ENCODE data around the gene CRYBA4.

Gene CRYBA4

GRCh38 chr22:26648528-26649388, 27.0 kb downstream of the CRYBA4 start:
- Mint-ChIP-seq H3K36me3 (ENCODE audit: low read depth) (no peaks in the 10 kb centered on the region), H3K27ac (peak overlapping the region; percentile 50), H3K4me3 (no peak overlapping the region), H3K27me3 (peaks cover 9% of the 10 kb centered on the region), H3K4me1 (ENCODE audit: low read depth) (peaks cover 38% of the 10 kb centered on the region), H3K9me3 (no peaks in the 10 kb centered on the region)
- intact Hi-C loops (cut with micrococcal nuclease): no loop called here

DNA sequence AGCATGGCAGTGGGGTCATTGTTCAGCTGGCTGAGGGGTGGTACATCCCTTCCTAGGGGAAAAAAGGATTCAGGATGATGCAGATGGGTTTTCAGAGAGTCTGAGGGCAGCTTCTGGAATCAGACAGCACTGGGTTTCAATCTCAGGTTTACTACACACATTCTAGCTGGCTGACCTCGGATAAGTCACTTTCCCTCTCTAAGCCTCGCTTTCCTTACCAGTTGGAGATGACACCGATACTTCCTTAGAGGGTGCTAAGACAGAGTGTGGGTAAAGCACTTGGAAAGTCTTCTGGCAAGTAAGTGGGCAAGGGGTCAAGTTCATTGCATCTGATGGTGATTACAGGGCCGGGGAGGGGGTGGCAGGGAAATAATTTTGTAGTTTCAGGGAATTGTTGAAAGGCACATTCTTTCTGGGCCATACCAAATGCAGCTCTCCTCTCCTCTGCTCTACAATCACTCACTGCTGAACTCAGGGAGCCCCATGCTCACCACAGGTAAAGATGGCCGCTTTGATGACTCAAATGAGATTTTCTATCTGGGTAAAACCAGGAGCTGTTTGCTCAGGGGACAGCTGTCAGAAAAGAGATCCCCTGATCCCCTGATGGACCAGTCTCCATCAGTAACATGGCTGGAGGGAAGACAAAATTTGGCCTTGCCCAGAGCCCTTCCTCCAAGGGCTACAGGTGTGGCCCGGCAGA, 29.1 kb downstream of the CRYBA4 start:
- H3K9me3 Mint-ChIP-seq: no peaks in the 10 kb centered on the region
- H3K27me3 Mint-ChIP-seq: peaks cover 11% of the 10 kb centered on the region
- intact Hi-C loops (cut with micrococcal nuclease): no loop called here
- H3K4me3 Mint-ChIP-seq: no peak overlapping the region
- no peak overlapping the region for H3K27ac Mint-ChIP-seq
- no peaks in the 10 kb centered on the region for H3K36me3 Mint-ChIP-seq (ENCODE audit: low read depth)
- peaks cover 32% of the 10 kb centered on the region for H3K4me1 Mint-ChIP-seq (ENCODE audit: low read depth)

DNA sequence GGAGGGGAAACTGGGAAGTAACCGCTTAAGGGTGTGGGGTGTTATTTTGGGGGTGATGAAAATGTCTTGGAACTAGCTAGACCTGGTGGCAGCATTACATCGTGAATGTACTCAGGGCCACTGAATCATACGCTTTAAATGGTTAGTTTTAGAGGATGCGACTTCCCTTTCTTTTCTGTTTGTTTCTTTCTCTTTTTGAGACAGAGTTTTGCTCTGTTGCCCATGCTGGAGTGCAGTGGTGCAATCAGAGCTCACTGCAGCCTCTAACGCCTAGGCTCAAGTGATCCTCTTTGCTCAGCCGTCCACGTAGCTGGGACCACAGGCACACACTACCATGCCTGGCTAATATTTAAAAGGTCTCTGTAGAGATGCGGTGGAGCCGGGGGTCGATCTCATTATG, 30.1 kb downstream of the CRYBA4 start:
- Mint-ChIP-seq H3K27ac (no peak overlapping the region), H3K9me3 (no peaks in the 10 kb centered on the region), H3K4me1 (ENCODE audit: low read depth) (peaks cover 33% of the 10 kb centered on the region), H3K36me3 (ENCODE audit: low read depth) (no peaks in the 10 kb centered on the region), H3K4me3 (no peak overlapping the region), H3K27me3 (peaks cover 16% of the 10 kb centered on the region)
- intact Hi-C loops (cut with micrococcal nuclease): no loop called here

DNA sequence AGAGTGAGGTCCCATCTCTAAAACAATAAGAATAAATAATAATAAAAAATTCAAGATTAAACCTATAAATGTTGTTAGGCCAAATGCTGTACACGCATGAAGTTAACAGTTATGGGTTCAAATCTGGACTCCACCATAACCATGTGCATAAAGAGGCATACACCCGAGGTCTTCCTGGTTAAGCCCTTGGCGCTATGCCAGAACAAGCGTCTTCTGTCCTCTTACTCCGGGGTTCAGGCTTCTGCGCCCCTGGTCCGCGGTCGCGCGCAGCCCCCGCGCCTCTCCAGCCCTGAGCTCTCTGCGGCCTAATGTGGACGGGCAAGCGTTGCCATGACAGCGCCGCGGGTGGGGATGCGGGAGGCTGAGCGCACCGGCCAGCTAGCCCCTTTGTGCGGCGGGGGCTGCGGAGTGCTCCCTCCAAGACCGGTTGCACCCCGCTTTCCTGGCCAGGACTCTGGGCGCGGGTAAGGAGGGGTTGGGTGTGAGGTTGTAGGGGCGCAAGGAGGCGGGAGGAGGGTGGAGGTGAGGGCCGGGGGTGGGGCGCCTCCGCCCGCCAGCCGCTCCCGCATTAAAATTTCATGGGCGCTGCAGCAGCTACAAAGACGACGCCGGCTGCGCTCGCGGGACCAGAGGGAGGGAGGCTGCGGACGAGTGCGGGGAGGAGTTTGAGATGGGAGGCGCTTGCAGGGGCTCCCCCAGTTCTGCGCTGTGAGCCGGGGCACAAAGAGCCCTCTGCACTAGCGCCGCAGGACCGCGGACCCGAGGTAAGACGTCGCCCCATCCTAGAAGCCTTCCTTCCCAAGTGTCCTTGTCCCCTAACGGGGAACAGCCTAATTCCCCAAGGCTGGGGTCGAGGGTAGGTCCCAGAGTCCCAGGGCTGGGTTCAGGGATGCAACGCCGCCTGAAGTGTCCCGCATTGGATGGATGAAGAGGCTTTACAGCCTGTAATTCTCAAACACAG, 35.4 kb downstream of the CRYBA4 start, which contains the start of gene MIAT:
MIAT (plus strand) TSS at position 698 of the 961 bp plus-strand sequence.
- Mint-ChIP-seq H3K4me1 (ENCODE audit: low read depth) (peaks cover 35% of the 10 kb centered on the region), H3K36me3 (ENCODE audit: low read depth) (no peaks in the 10 kb centered on the region), H3K4me3 (peak within 1 kb of the TSS; percentile 70), H3K27ac (peak within 1 kb of the TSS; percentile 17), H3K9me3 (no peaks in the 10 kb centered on the region), H3K27me3 (peaks cover 40% of the 10 kb centered on the region)
- intact Hi-C loops (cut with micrococcal nuclease): no loop called here

- intact Hi-C loops (cut with micrococcal nuclease): no loop called here
Observed at GRCh38 chr22:26658161-26658560, 36.4 kb downstream of the CRYBA4 start.

GRCh38 chr22:26658671-26659478, 37.1 kb downstream of the CRYBA4 start:
- Mint-ChIP-seq H3K27ac (peak overlapping the region; percentile 17), H3K9me3 (no peaks in the 10 kb centered on the region), H3K4me1 (ENCODE audit: low read depth) (peaks cover 35% of the 10 kb centered on the region), H3K36me3 (ENCODE audit: low read depth) (no peaks in the 10 kb centered on the region), H3K4me3 (peak overlapping the region; percentile 70), H3K27me3 (peaks cover 41% of the 10 kb centered on the region)
- intact Hi-C loops (cut with micrococcal nuclease): no loop called here

More at GRCh38 chr22:26658161-26658560, 36.4 kb downstream of the CRYBA4 start:
- Mint-ChIP-seq H3K27me3 (peaks cover 44% of the 10 kb centered on the region), H3K9me3 (no peaks in the 10 kb centered on the region), H3K4me1 (ENCODE audit: low read depth) (peaks cover 35% of the 10 kb centered on the region), H3K27ac (peak overlapping the region; percentile 17), H3K4me3 (peak overlapping the region; percentile 70), H3K36me3 (ENCODE audit: low read depth) (no peaks in the 10 kb centered on the region)

DNA sequence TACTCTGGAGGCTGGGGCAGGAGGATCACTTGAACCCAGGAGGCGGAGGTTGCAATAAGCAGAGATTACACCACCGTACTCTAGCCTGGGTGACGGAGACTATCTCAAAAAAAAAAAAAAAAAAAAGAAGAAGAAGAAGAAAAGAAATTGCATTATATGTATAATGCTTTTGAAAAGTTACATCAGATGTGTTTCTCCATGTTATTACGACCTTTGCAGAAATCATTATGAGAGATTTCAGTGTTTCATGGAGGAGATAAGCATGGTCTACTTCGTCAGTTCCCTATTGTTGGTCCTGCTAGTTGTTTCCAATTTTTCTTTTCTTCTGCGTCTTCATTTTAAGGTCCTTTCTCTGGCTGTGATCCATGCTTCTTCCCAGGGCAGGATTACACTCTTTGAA, 38.6 kb downstream of the CRYBA4 start:
- no peaks in the 10 kb centered on the region for H3K9me3 Mint-ChIP-seq
- H3K4me1 Mint-ChIP-seq (ENCODE audit: low read depth): peaks cover 40% of the 10 kb centered on the region
- H3K27ac Mint-ChIP-seq: no peak overlapping the region
- no peak overlapping the region for H3K4me3 Mint-ChIP-seq
- intact Hi-C loops (cut with micrococcal nuclease): no loop called here
- no peaks in the 10 kb centered on the region for H3K36me3 Mint-ChIP-seq (ENCODE audit: low read depth)
- H3K27me3 Mint-ChIP-seq: peaks cover 40% of the 10 kb centered on the region

DNA sequence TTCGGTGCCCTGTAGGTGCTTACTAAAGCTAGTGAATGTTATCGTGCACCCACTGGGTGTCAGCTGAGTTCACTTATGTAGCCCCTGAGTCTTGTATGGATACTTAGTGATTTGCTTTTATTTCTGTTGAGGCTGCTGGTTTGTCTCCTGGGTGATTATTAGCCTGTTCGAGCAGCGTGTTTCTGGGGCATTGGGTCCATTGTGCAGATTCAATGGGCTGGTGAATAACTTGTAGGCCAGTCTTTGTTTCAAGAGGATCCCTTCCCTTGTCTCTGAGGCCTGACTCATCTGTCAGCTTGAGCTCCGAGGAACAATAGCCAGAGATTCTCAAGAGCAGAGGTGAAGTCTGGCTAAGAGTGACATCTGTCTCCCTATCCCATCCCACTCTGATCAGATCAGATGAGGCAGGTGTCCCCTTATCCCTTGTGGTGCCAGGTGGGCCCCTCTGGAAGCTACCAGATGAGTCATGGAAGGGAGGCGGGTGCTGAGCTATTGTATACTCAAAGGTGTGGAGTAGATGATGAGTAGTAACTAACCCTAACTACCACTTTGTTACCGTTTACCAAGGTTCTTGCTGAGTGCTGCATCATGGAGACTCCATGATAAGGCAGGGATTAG, 39.3 kb downstream of the CRYBA4 start:
- Mint-ChIP-seq H3K27ac (no peak overlapping the region), H3K4me3 (no peak overlapping the region), H3K27me3 (peaks cover 35% of the 10 kb centered on the region), H3K9me3 (no peaks in the 10 kb centered on the region), H3K4me1 (ENCODE audit: low read depth) (peaks cover 41% of the 10 kb centered on the region), H3K36me3 (ENCODE audit: low read depth) (no peaks in the 10 kb centered on the region)
- intact Hi-C loops (cut with micrococcal nuclease): no loop called here

GRCh38 chr22:26662160-26662559, 40.4 kb downstream of the CRYBA4 start:
- Mint-ChIP-seq H3K4me3 (no peak overlapping the region), H3K27ac (no peak overlapping the region), H3K4me1 (ENCODE audit: low read depth) (peaks cover 37% of the 10 kb centered on the region), H3K9me3 (no peaks in the 10 kb centered on the region), H3K27me3 (peaks cover 28% of the 10 kb centered on the region), H3K36me3 (ENCODE audit: low read depth) (no peaks in the 10 kb centered on the region)
- intact Hi-C loops (cut with micrococcal nuclease): no loop called here

DNA sequence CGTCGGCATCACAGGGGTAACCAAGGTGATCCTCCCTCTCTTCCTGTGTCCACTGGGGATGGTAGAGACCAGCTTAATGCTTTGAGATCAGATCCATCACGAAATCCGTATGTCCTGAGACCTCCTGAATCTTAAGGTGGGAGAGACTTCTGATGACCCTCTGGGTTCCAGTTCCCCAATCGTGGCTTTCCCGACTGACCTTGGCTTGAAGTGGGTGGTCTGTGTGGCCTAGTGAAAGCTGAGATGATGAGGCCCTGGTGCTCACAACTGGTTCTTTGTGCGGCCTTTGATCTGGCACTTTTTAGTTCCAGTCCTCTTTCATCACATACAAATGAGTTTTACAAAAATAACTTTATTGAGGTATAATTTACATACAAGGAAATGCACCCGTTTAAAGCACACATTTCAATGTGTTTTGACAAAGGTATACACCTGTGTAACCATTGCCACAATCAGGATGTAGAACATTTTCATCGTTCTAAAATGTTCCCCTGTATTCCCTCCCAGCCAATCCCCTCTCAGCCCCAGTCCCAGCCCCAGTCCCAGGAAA, 41.7 kb downstream of the CRYBA4 start:
- no peaks in the 10 kb centered on the region for H3K36me3 Mint-ChIP-seq (ENCODE audit: low read depth)
- no peak overlapping the region for H3K27ac Mint-ChIP-seq
- no peak overlapping the region for H3K4me3 Mint-ChIP-seq
- peaks cover 24% of the 10 kb centered on the region for H3K4me1 Mint-ChIP-seq (ENCODE audit: low read depth)
- peaks cover 16% of the 10 kb centered on the region for H3K27me3 Mint-ChIP-seq
- intact Hi-C loops (cut with micrococcal nuclease): no loop called here
- H3K9me3 Mint-ChIP-seq: no peaks in the 10 kb centered on the region

DNA sequence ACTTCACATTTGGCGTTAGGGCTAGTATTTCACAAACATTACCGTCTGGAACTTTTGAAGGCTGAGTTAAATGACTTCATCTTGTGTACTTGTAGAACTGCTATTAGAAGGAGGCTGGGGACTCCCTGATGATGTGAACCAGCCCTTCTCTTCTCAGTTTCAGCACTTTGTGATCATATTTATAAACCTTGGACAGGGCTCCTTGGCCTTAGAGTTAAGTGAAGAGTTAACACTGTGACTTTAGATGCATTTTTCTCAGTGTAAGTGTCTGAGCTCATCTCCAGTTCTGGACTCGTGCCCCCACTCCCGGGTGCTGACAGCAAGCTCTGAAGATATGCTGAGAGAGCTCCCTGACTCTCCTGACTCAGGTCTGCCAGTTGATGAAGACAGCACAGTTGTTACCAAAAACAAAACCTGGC, 44.1 kb downstream of the CRYBA4 start:
- Mint-ChIP-seq H3K27me3 (peaks cover 6% of the 10 kb centered on the region), H3K27ac (no peak overlapping the region), H3K36me3 (ENCODE audit: low read depth) (no peaks in the 10 kb centered on the region), H3K4me1 (ENCODE audit: low read depth) (peaks cover 9% of the 10 kb centered on the region), H3K4me3 (no peak overlapping the region), H3K9me3 (no peaks in the 10 kb centered on the region)
- intact Hi-C loops (cut with micrococcal nuclease): no loop called here

DNA sequence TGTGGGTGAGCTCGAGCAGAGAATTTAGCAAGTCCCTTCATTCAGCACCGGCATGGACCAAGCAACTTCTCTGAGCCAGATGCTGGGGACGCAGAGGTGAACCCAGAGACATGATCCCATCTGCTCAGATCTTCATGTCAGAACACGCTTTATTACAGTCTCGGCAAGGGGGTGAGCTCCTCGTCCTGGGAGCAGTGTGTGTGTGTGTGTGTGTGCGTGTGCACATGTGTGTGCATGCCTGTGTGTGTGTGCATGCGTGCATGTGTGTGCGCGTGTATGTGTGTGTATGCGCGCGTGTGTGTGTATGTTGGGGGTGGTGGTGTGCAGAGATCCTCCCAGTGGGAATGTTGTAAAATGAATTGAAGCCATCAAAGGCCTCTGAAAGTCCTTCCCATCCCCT, 45.4 kb downstream of the CRYBA4 start:
- intact Hi-C loops (cut with micrococcal nuclease): no loop called here
- Mint-ChIP-seq H3K4me3 (no peak overlapping the region), H3K27ac (no peak overlapping the region), H3K27me3 (peaks cover 6% of the 10 kb centered on the region), H3K36me3 (ENCODE audit: low read depth) (no peaks in the 10 kb centered on the region), H3K9me3 (no peaks in the 10 kb centered on the region), H3K4me1 (ENCODE audit: low read depth) (peaks cover 19% of the 10 kb centered on the region)
